ENCODE results near the gene FAM118B.

Gene FAM118B

GRCh38 chr11:126279191-126279590 is 67.6 kb downstream of the FAM118B start:
- Histone ChIP-seq H3K4me3 (ENCODE audit: low read depth, low read length) (no peak overlapping the region), H3K27ac (no peak overlapping the region), H3K27me3 (replicated peaks) (no peaks in the 10 kb centered on the region), H3K36me3 (replicated peaks) (peaks cover 15% of the 10 kb centered on the region)
- no peak for DNase-seq
- no peak for TF ChIP-seq CTCF (IDR thresholded peaks at IDR 0.05; ENCODE audit: low read depth, low read length, missing control alignments)
- in situ Hi-C loops (cut with HindIII; ENCODE audit: low pct_ligation_motif_present, low sequenced_read_pairs) = no loop called here

GRCh38 chr11:126280595-126280994 is 69.0 kb downstream of the FAM118B start:
- H3K27me3 ChIP-seq (replicated peaks) = no peaks in the 10 kb centered on the region
- in situ Hi-C loops (cut with HindIII; ENCODE audit: low pct_ligation_motif_present, low sequenced_read_pairs) = no loop called here
- no peak overlapping the region for H3K27ac ChIP-seq
- no peak for TF ChIP-seq CTCF (IDR thresholded peaks at IDR 0.05; ENCODE audit: low read depth, low read length, missing control alignments)
- peaks cover 10% of the 10 kb centered on the region for H3K36me3 ChIP-seq (replicated peaks)
- no peak for DNase-seq
- H3K4me3 ChIP-seq (ENCODE audit: low read depth, low read length) = no peak overlapping the region

- Histone ChIP-seq H3K4me3 (ENCODE audit: low read depth, low read length) (no peak overlapping the region), H3K27me3 (replicated peaks) (no peaks in the 10 kb centered on the region), H3K36me3 (replicated peaks) (peaks cover 6% of the 10 kb centered on the region), H3K27ac (no peak overlapping the region)
- in situ Hi-C loops (cut with HindIII; ENCODE audit: low pct_ligation_motif_present, low sequenced_read_pairs) = no loop called here
- TF ChIP-seq CTCF (IDR thresholded peaks at IDR 0.05; ENCODE audit: low read depth, low read length, missing control alignments) = no peak
- no peak for DNase-seq
Measured at GRCh38 chr11:126281245-126281644, 69.7 kb downstream of the FAM118B start.

GRCh38 chr11:126281666-126282175 is 70.1 kb downstream of the FAM118B start:
- Histone ChIP-seq H3K36me3 (replicated peaks) (peaks cover 6% of the 10 kb centered on the region), H3K4me3 (ENCODE audit: low read depth, low read length) (no peak overlapping the region), H3K27me3 (replicated peaks) (no peaks in the 10 kb centered on the region), H3K27ac (no peak overlapping the region)
- TF ChIP-seq CTCF (IDR thresholded peaks at IDR 0.05; ENCODE audit: low read depth, low read length, missing control alignments) = no peak
- DNase-seq = no peak
- in situ Hi-C loops (cut with HindIII; ENCODE audit: low pct_ligation_motif_present, low sequenced_read_pairs) = no loop called here

- H3K36me3 ChIP-seq (replicated peaks) = peaks cover under 1% of the 10 kb centered on the region
- H3K4me3 ChIP-seq (ENCODE audit: low read depth, low read length) = peak overlapping the region; percentile 70
- no peaks in the 10 kb centered on the region for H3K27me3 ChIP-seq (replicated peaks)
- no peak overlapping the region for H3K27ac ChIP-seq
- peak; percentile 13 for TF ChIP-seq CTCF (IDR thresholded peaks at IDR 0.05; ENCODE audit: low read depth, low read length, missing control alignments)
- DNase-seq = peak; percentile 39
- in situ Hi-C loops (cut with HindIII; ENCODE audit: low pct_ligation_motif_present, low sequenced_read_pairs) = no loop called here
Measured at GRCh38 chr11:126282361-126282735, 70.8 kb downstream of the FAM118B start.
